Activated gamma-delta T cell treated with Interleukin-2 at 50 U/mL for 16 hours (primary cell): ENCODE measurements around the gene DPP10.
"Not testable (repeated sequence)": the region's sequence is repeated elsewhere in the genome, so short reads cannot be mapped to it uniquely, and the experiment has no call there.

Experiments
- DNase-seq: peaks from one replicate; pipeline ENCODE4 v3.0.0-alpha.2; 2020

Gene DPP10

GRCh38 chr2:114729026-114729425 is 286.6 kb downstream of the DPP10 start:
- no peak for DNase-seq

- DNase-seq, result no peak
Observed at GRCh38 chr2:114735126-114735525, 292.7 kb downstream of the DPP10 start.

- no peak for DNase-seq
Observed at GRCh38 chr2:114742245-114742644, 299.8 kb downstream of the DPP10 start.

- no peak for DNase-seq
Observed at GRCh38 chr2:114745700-114746099, 303.3 kb downstream of the DPP10 start.

GRCh38 chr2:114748175-114748574 is 305.7 kb downstream of the DPP10 start:
- DNase-seq, result not testable (repeated sequence)

GRCh38 chr2:114752425-114752824 is 310.0 kb downstream of the DPP10 start:
- DNase-seq, result no peak

GRCh38 chr2:114753145-114753544 is 310.7 kb downstream of the DPP10 start:
- no peak for DNase-seq

- DNase-seq, result no peak
Observed at GRCh38 chr2:114754907-114755563, 312.6 kb downstream of the DPP10 start.

- DNase-seq, result no peak
Observed at GRCh38 chr2:114762376-114762775, 319.9 kb downstream of the DPP10 start.

- no peak for DNase-seq
Observed at GRCh38 chr2:114762986-114763385, 320.5 kb downstream of the DPP10 start.

- no peak for DNase-seq
Observed at GRCh38 chr2:114769110-114769509, 326.7 kb downstream of the DPP10 start.

GRCh38 chr2:114769991-114770390 is 327.6 kb downstream of the DPP10 start:
- no peak for DNase-seq

GRCh38 chr2:114784046-114784445 is 341.6 kb downstream of the DPP10 start:
- no peak for DNase-seq

- DNase-seq, result no peak
Observed at GRCh38 chr2:114784890-114785583, 342.6 kb downstream of the DPP10 start.

GRCh38 chr2:114786901-114787300 is 344.5 kb downstream of the DPP10 start:
- no peak for DNase-seq

GRCh38 chr2:114787486-114787885 is 345.0 kb downstream of the DPP10 start:
- DNase-seq, result no peak

- DNase-seq, result no peak
Observed at GRCh38 chr2:114789989-114790388, 347.5 kb downstream of the DPP10 start.

- DNase-seq, result no peak
Observed at GRCh38 chr2:114797540-114797939, 355.1 kb downstream of the DPP10 start.

GRCh38 chr2:114797942-114798341 is 355.5 kb downstream of the DPP10 start:
- DNase-seq, result no peak

- no peak for DNase-seq
Observed at GRCh38 chr2:114800371-114800770, 357.9 kb downstream of the DPP10 start.

GRCh38 chr2:114805195-114805594 is 362.8 kb downstream of the DPP10 start:
- DNase-seq, result no peak

- no peak for DNase-seq
Observed at GRCh38 chr2:114810092-114810491, 367.7 kb downstream of the DPP10 start.

- no peak for DNase-seq
Observed at GRCh38 chr2:114812261-114812660, 369.8 kb downstream of the DPP10 start.

GRCh38 chr2:114814355-114814754 is 371.9 kb downstream of the DPP10 start:
- no peak for DNase-seq

- no peak for DNase-seq
Observed at GRCh38 chr2:114821055-114821454, 378.6 kb downstream of the DPP10 start.
